GM12891 (cell line): ENCODE results near the gene DHFR.

Experiments
- POLR2A ChIP-seq: IDR thresholded peaks from 2 replicates; pipeline ENCODE4 v1.6.1; 2011; ENCODE audit warnings: low read depth, low read length, control low read depth
- TAF1 ChIP-seq: IDR thresholded peaks from 2 replicates; pipeline ENCODE4 v1.6.1; 2011; ENCODE audit warnings: low read depth, low read length, control low read depth

GRCh38 chr5:80689627-80690026 is 34.8 kb upstream of the DHFR start:
- TF ChIP-seq POLR2A, result no peak
- no peak for TF ChIP-seq TAF1
